ENCODE results near the gene PIGZ.

DNA sequence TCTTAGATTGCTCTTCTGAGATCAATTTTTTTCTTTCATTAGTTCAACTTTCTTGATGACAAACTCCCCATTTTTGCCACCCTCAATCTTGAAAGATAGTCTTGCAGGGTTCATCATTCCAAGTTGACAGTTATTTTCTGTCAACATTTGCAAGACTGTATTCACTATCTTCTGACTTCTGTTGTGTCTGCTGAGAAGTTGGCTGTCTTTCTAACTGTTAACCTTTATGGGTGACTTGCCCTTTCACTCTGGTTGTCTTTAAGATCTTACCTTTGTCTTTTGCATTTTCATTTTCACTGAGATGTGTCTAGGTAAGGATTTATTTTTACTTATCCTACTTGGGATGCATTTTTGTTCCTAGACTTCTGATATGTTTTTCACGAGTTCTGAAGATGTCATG, 14.6 kb upstream of the PIGZ start:
- TF ChIP-seq, protein P1, sequence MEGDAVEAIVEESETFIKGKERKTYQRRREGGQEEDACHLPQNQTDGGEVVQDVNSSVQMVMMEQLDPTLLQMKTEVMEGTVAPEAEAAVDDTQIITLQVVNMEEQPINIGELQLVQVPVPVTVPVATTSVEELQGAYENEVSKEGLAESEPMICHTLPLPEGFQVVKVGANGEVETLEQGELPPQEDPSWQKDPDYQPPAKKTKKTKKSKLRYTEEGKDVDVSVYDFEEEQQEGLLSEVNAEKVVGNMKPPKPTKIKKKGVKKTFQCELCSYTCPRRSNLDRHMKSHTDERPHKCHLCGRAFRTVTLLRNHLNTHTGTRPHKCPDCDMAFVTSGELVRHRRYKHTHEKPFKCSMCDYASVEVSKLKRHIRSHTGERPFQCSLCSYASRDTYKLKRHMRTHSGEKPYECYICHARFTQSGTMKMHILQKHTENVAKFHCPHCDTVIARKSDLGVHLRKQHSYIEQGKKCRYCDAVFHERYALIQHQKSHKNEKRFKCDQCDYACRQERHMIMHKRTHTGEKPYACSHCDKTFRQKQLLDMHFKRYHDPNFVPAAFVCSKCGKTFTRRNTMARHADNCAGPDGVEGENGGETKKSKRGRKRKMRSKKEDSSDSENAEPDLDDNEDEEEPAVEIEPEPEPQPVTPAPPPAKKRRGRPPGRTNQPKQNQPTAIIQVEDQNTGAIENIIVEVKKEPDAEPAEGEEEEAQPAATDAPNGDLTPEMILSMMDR (IDR thresholded peaks at IDR 0.05): no peak
- no peak for TF ChIP-seq POLR2A (IDR thresholded peaks at IDR 0.05)
